DMS 273 treated with DMSO at 0.1 percent for 48 hours (cell line): ENCODE measurements around the gene PAPSS2.
"Not testable (repeated sequence)": the region's sequence is repeated elsewhere in the genome, so short reads cannot be mapped to it uniquely, and the experiment has no call there.

Experiments used
- DNase-seq: peaks from one replicate; lab custom pipeline; 2025; lab: John Stamatoyannopoulos, UW

PAPSS2 gene

GRCh38 chr10:87659571-87660483, at the start of gene PAPSS2:
PAPSS2 (plus strand) TSS chr10:87659878; CDS start chr10:87659982, 104 bp downstream.
- no peak for DNase-seq

- DNase-seq, result not testable (repeated sequence)
Measured at GRCh38 chr10:87611341-87611740, 48.3 kb upstream of the PAPSS2 start.

GRCh38 chr10:87612115-87612514, 47.6 kb upstream of the PAPSS2 start:
- no peak for DNase-seq

- no peak for DNase-seq
Measured at GRCh38 chr10:87613751-87614150, 45.9 kb upstream of the PAPSS2 start.

- DNase-seq, result no peak
Measured at GRCh38 chr10:87615856-87616255, 43.8 kb upstream of the PAPSS2 start.

- no peak for DNase-seq
Measured at GRCh38 chr10:87617503-87617902, 42.2 kb upstream of the PAPSS2 start.

GRCh38 chr10:87618566-87619423, 40.9 kb upstream of the PAPSS2 start:
- DNase-seq, result no peak

GRCh38 chr10:87619705-87620104, 40.0 kb upstream of the PAPSS2 start:
- DNase-seq, result no peak

GRCh38 chr10:87621440-87621839, 38.2 kb upstream of the PAPSS2 start:
- DNase-seq, result not testable (repeated sequence)

- no peak for DNase-seq
Measured at GRCh38 chr10:87622314-87623004, 37.2 kb upstream of the PAPSS2 start.

GRCh38 chr10:87623191-87623590, 36.5 kb upstream of the PAPSS2 start:
- no peak for DNase-seq

GRCh38 chr10:87625661-87626060, 34.0 kb upstream of the PAPSS2 start:
- DNase-seq, result no peak

- DNase-seq, result no peak
Measured at GRCh38 chr10:87626422-87626892, 33.2 kb upstream of the PAPSS2 start.

GRCh38 chr10:87630171-87630570, 29.5 kb upstream of the PAPSS2 start:
- DNase-seq, result no peak

GRCh38 chr10:87632454-87632853, 27.2 kb upstream of the PAPSS2 start:
- no peak for DNase-seq

GRCh38 chr10:87634311-87634710, 25.4 kb upstream of the PAPSS2 start:
- no peak for DNase-seq

- DNase-seq, result no peak
Measured at GRCh38 chr10:87635498-87636312, 24.0 kb upstream of the PAPSS2 start.

GRCh38 chr10:87636313-87636915, 23.3 kb upstream of the PAPSS2 start:
- no peak for DNase-seq

- no peak for DNase-seq
Measured at GRCh38 chr10:87639493-87639892, 20.2 kb upstream of the PAPSS2 start.

- DNase-seq, result no peak
Measured at GRCh38 chr10:87640043-87640442, 19.6 kb upstream of the PAPSS2 start.

GRCh38 chr10:87642486-87642885, 17.2 kb upstream of the PAPSS2 start:
- DNase-seq, result no peak
